ENCODE measurements around the gene DLK2. TPM values are rescaled to one million over a fixed set of nuclear protein-coding genes. Genes with fewer than 3 reads are reported as not detected.

The DLK2 gene
- total and polyA plus RNA-seq, 2 experiments from 2014 or later: 0.21 to 0.47 TPM

DNA sequence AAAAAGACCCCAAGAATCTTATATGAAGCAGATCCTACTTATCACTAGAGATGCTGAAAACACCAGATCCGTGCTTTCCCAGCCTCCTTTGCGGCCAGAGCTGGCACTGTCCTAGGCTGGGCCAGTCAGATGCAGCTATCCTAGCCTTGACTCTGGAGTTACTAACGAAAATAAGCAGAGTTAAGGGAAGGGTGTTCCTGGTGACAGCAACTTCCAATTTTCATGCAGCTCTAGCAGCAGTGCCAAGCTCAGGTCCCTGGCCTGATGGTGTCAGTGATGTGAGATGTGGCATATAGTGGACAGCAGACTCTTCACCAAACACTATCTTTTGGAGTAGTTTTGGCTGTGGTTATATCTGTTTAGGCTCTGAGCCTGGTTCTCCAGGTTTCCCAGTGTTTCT is 53.6 kb downstream of the DLK2 start (continued):
- no peak for TF ChIP-seq STAT1 (IDR thresholded peaks at IDR 0.05; ENCODE audit: unreplicated experiment)
- no peak for TF ChIP-seq ZNF331 (CRISPR knock-in tag; IDR thresholded peaks at IDR 0.05; ENCODE audit: low read depth)
- TF ChIP-seq POLR2AphosphoS5 (IDR thresholded peaks at IDR 0.05; ENCODE audit: low read depth): no peak
- TF ChIP-seq EZH2 (IDR thresholded peaks at IDR 0.05; ENCODE audit: low read depth, unreplicated experiment): no peak
- TF ChIP-seq CREB1 (CRISPR knock-in tag; IDR thresholded peaks at IDR 0.05; ENCODE audit: low read depth): no peak
- TF ChIP-seq NANOG (IDR thresholded peaks at IDR 0.05; ENCODE audit: borderline replicate concordance): no peak
- TF ChIP-seq, protein P1, sequence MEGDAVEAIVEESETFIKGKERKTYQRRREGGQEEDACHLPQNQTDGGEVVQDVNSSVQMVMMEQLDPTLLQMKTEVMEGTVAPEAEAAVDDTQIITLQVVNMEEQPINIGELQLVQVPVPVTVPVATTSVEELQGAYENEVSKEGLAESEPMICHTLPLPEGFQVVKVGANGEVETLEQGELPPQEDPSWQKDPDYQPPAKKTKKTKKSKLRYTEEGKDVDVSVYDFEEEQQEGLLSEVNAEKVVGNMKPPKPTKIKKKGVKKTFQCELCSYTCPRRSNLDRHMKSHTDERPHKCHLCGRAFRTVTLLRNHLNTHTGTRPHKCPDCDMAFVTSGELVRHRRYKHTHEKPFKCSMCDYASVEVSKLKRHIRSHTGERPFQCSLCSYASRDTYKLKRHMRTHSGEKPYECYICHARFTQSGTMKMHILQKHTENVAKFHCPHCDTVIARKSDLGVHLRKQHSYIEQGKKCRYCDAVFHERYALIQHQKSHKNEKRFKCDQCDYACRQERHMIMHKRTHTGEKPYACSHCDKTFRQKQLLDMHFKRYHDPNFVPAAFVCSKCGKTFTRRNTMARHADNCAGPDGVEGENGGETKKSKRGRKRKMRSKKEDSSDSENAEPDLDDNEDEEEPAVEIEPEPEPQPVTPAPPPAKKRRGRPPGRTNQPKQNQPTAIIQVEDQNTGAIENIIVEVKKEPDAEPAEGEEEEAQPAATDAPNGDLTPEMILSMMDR (conservative IDR thresholded peaks at IDR 0.05; ENCODE audit: low read depth in 2 of 2): no peak
- TF ChIP-seq JUNB (IDR thresholded peaks at IDR 0.05; ENCODE audit: unreplicated experiment): no peak
- TF ChIP-seq, protein P2, sequence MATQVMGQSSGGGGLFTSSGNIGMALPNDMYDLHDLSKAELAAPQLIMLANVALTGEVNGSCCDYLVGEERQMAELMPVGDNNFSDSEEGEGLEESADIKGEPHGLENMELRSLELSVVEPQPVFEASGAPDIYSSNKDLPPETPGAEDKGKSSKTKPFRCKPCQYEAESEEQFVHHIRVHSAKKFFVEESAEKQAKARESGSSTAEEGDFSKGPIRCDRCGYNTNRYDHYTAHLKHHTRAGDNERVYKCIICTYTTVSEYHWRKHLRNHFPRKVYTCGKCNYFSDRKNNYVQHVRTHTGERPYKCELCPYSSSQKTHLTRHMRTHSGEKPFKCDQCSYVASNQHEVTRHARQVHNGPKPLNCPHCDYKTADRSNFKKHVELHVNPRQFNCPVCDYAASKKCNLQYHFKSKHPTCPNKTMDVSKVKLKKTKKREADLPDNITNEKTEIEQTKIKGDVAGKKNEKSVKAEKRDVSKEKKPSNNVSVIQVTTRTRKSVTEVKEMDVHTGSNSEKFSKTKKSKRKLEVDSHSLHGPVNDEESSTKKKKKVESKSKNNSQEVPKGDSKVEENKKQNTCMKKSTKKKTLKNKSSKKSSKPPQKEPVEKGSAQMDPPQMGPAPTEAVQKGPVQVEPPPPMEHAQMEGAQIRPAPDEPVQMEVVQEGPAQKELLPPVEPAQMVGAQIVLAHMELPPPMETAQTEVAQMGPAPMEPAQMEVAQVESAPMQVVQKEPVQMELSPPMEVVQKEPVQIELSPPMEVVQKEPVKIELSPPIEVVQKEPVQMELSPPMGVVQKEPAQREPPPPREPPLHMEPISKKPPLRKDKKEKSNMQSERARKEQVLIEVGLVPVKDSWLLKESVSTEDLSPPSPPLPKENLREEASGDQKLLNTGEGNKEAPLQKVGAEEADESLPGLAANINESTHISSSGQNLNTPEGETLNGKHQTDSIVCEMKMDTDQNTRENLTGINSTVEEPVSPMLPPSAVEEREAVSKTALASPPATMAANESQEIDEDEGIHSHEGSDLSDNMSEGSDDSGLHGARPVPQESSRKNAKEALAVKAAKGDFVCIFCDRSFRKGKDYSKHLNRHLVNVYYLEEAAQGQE (IDR thresholded peaks at IDR 0.05; ENCODE audit: unreplicated experiment): no peak

Small RNA genes lying within 50 kb of the gene (microRNA-seq; reads per million reads assigned to microRNA genes)
- not detected for gene MIR6780B

Small RNA genes lying within 50 kb of the gene (small RNA-seq; reads per million reads assigned to genes)
- gene MIR6780B (ENCODE audit: low replicate concordance) (not detected), gene RNU6-1113P (ENCODE audit: low replicate concordance) (not detected)

Other genes with a start within 250 kb of the DLK2 start
- gene DNPH1, start 226.1 kb downstream of the DLK2 start, total RNA-seq (2014; rRNA removed; shearing (Covaris generic)): 18.0 and 29.2 TPM in 2 replicates
- 43.4 and 50.0 TPM in 2 replicates for gene DNPH1, start 226.1 kb downstream of the DLK2 start, polyA plus RNA-seq (2016; fragmentation: Nextera tagmentation; extraction: Ambion mirVana)
- gene TTBK1, start 212.1 kb downstream of the DLK2 start, total RNA-seq (2014; rRNA removed; shearing (Covaris generic)): 1.1 and 1.2 TPM in 2 replicates
- 0.14 and 0.29 TPM in 2 replicates for gene TTBK1, start 212.1 kb downstream of the DLK2 start, polyA plus RNA-seq (2016; fragmentation: Nextera tagmentation; extraction: Ambion mirVana)
- not detected in 2 replicates for gene SLC22A7, start 157.3 kb downstream of the DLK2 start, total RNA-seq (2014; rRNA removed; shearing (Covaris generic))
- gene SLC22A7, start 157.3 kb downstream of the DLK2 start, polyA plus RNA-seq (2016; fragmentation: Nextera tagmentation; extraction: Ambion mirVana): 0.14 and 0.31 TPM in 2 replicates
- gene CRIP3, start 146.7 kb downstream of the DLK2 start, total RNA-seq (2014; rRNA removed; shearing (Covaris generic)): 18.8 and 22.0 TPM in 2 replicates
- 36.0 and 39.9 TPM in 2 replicates for gene CRIP3, start 146.7 kb downstream of the DLK2 start, polyA plus RNA-seq (2016; fragmentation: Nextera tagmentation; extraction: Ambion mirVana)
- 13.4 and 19.5 TPM in 2 replicates for gene ZNF318, start 85.9 kb downstream of the DLK2 start, total RNA-seq (2014; rRNA removed; shearing (Covaris generic))
- gene ZNF318, start 85.9 kb downstream of the DLK2 start, polyA plus RNA-seq (2016; fragmentation: Nextera tagmentation; extraction: Ambion mirVana): 8.7 and 10.5 TPM in 2 replicates
- 16.7 and 16.9 TPM in 2 replicates for gene ABCC10, start 28.0 kb downstream of the DLK2 start, total RNA-seq (2014; rRNA removed; shearing (Covaris generic))
- 17.5 and 18.9 TPM in 2 replicates for gene ABCC10, start 28.0 kb downstream of the DLK2 start, polyA plus RNA-seq (2016; fragmentation: Nextera tagmentation; extraction: Ambion mirVana)
- 33.3 and 34.3 TPM in 2 replicates for gene TJAP1, start 22.0 kb upstream of the DLK2 start, total RNA-seq (2014; rRNA removed; shearing (Covaris generic))
- gene TJAP1, start 22.0 kb upstream of the DLK2 start, polyA plus RNA-seq (2016; fragmentation: Nextera tagmentation; extraction: Ambion mirVana): 16.9 and 17.6 TPM in 2 replicates
- gene LRRC73, start 54.8 kb upstream of the DLK2 start, total RNA-seq (2014; rRNA removed; shearing (Covaris generic)): 0.08 and 0.59 TPM in 2 replicates
- 0.26 TPM in 1 of 2 replicates, not detected in the other for gene LRRC73, start 54.8 kb upstream of the DLK2 start, polyA plus RNA-seq (2016; fragmentation: Nextera tagmentation; extraction: Ambion mirVana)
- 94.3 and 119 TPM in 2 replicates for gene YIPF3, start 61.4 kb upstream of the DLK2 start, total RNA-seq (2014; rRNA removed; shearing (Covaris generic))
- gene YIPF3, start 61.4 kb upstream of the DLK2 start, polyA plus RNA-seq (2016; fragmentation: Nextera tagmentation; extraction: Ambion mirVana): 60.6 and 64.4 TPM in 2 replicates
- gene POLR1C, start 61.5 kb upstream of the DLK2 start, total RNA-seq (2014; rRNA removed; shearing (Covaris generic)): 18.1 and 26.6 TPM in 2 replicates
- gene POLR1C, start 61.5 kb upstream of the DLK2 start, polyA plus RNA-seq (2016; fragmentation: Nextera tagmentation; extraction: Ambion mirVana): 47.0 and 48.9 TPM in 2 replicates
- gene XPO5, start 120.5 kb upstream of the DLK2 start, total RNA-seq (2014; rRNA removed; shearing (Covaris generic)): 77.4 and 95.2 TPM in 2 replicates
- gene XPO5, start 120.5 kb upstream of the DLK2 start, polyA plus RNA-seq (2016; fragmentation: Nextera tagmentation; extraction: Ambion mirVana): 28.4 and 28.5 TPM in 2 replicates
- gene POLH, start 120.6 kb upstream of the DLK2 start, total RNA-seq (2014; rRNA removed; shearing (Covaris generic)): 7.9 and 9.4 TPM in 2 replicates
- 4.2 and 5.8 TPM in 2 replicates for gene POLH, start 120.6 kb upstream of the DLK2 start, polyA plus RNA-seq (2016; fragmentation: Nextera tagmentation; extraction: Ambion mirVana)
- gene GTPBP2, start 173.7 kb upstream of the DLK2 start, total RNA-seq (2014; rRNA removed; shearing (Covaris generic)): 46.4 and 55.9 TPM in 2 replicates
- gene GTPBP2, start 173.7 kb upstream of the DLK2 start, polyA plus RNA-seq (2016; fragmentation: Nextera tagmentation; extraction: Ambion mirVana): 14.9 and 17.5 TPM in 2 replicates
- gene MAD2L1BP, start 180.3 kb upstream of the DLK2 start, total RNA-seq (2014; rRNA removed; shearing (Covaris generic)): 39.6 and 51.7 TPM in 2 replicates
- gene MAD2L1BP, start 180.3 kb upstream of the DLK2 start, polyA plus RNA-seq (2016; fragmentation: Nextera tagmentation; extraction: Ambion mirVana): 26.6 and 27.2 TPM in 2 replicates
- gene RSPH9, start 189.5 kb upstream of the DLK2 start, total RNA-seq (2014; rRNA removed; shearing (Covaris generic)): 0.10 TPM in 1 of 2 replicates, not detected in the other
- 0.38 and 0.39 TPM in 2 replicates for gene RSPH9, start 189.5 kb upstream of the DLK2 start, polyA plus RNA-seq (2016; fragmentation: Nextera tagmentation; extraction: Ambion mirVana)
- 51.7 and 62.7 TPM in 2 replicates for gene MRPS18A, start 232.2 kb upstream of the DLK2 start, total RNA-seq (2014; rRNA removed; shearing (Covaris generic))
- gene MRPS18A, start 232.2 kb upstream of the DLK2 start, polyA plus RNA-seq (2016; fragmentation: Nextera tagmentation; extraction: Ambion mirVana): 58.6 and 58.9 TPM in 2 replicates

All from GM23338 (cell line).